Loucy (cell line): ENCODE results near the gene RET.

Source experiments
- H2AFZ ChIP-seq: fragments of 200-600 bp; sonication (generic); 2 replicates; pipeline ENCODE4 v1.6.0; 2016; ENCODE audit warnings: antibody characterized with exemption, mild to moderate bottlenecking, low read length, moderate library complexity
- H3F3A ChIP-seq: fragments of 200-600 bp; 2 replicates; pipeline ENCODE4 v1.6.0; 2016; ENCODE audit warnings: antibody characterized with exemption, low read depth, mild to moderate bottlenecking
- H3K27me3 ChIP-seq: fragments of 200-600 bp; sonication (generic); 2 replicates; pipeline ENCODE4 v1.6.1; 2014; ENCODE audit warnings: low read length, mild to moderate bottlenecking; ENCODE audit not compliant: insufficient read depth, poor library complexity, severe bottlenecking
- H3K36me3 ChIP-seq: fragments of 200-600 bp; sonication (generic); 2 replicates; pipeline ENCODE4 v1.6.1; 2016; ENCODE audit warnings: low read length; ENCODE audit not compliant: insufficient read depth
- H3K4me1 ChIP-seq: fragments of 200-600 bp; sonication (generic); 2 replicates; pipeline ENCODE4 v1.5.1; 2014; ENCODE audit warnings: low read length, mild to moderate bottlenecking; ENCODE audit not compliant: insufficient read depth, poor library complexity, severe bottlenecking
- H3K4me2 ChIP-seq: fragments of 200-600 bp; sonication (generic); 2 replicates; pipeline ENCODE4 v1.6.0; 2014; ENCODE audit warnings: antibody characterized with exemption, low read length, low read depth, mild to moderate bottlenecking; ENCODE audit not compliant: poor library complexity, severe bottlenecking
- H3K4me3 ChIP-seq: fragments of 200-600 bp; sonication (generic); 2 replicates; pipeline ENCODE4 v1.5.1; 2014; ENCODE audit warnings: low read length, mild to moderate bottlenecking, mixed read lengths; ENCODE audit not compliant: poor library complexity, severe bottlenecking
- H3K79me2 ChIP-seq: fragments of 200-600 bp; sonication (generic); 2 replicates; pipeline ENCODE4 v1.6.1; 2014; ENCODE audit warnings: low read length; ENCODE audit not compliant: insufficient read depth
- H3K9ac ChIP-seq: fragments of 200-600 bp; sonication (generic); 2 replicates; pipeline ENCODE4 v1.6.0; 2014; ENCODE audit warnings: mild to moderate bottlenecking, low read depth, low read length, moderate library complexity; ENCODE audit not compliant: poor library complexity, severe bottlenecking
- H3K9me2 ChIP-seq: fragments of 200-600 bp; sonication (generic); replicated peaks from 2 replicates; pipeline ENCODE4 v1.6.1; 2016; ENCODE audit warnings: low read depth, low read length, mixed read lengths
- H3K9me3 ChIP-seq: fragments of 200-600 bp; sonication (generic); 2 replicates; pipeline ENCODE4 v1.6.1; 2014; ENCODE audit warnings: mild to moderate bottlenecking, antibody characterized with exemption, low read length, low read depth; ENCODE audit not compliant: insufficient read depth
- H4K20me1 ChIP-seq: fragments of 200-600 bp; sonication (generic); 2 replicates; pipeline ENCODE4 v1.6.0; 2014; ENCODE audit warnings: antibody characterized with exemption, low read length, mild to moderate bottlenecking; ENCODE audit not compliant: insufficient read depth, poor library complexity, severe bottlenecking
- CTCF ChIP-seq: fragments of 200-600 bp; sonication (generic); conservative IDR thresholded peaks from 2 replicates; pipeline ENCODE4 v1.5.1; 2014; ENCODE audit warnings: mild to moderate bottlenecking, antibody characterized with exemption, low read length
- EZH2phosphoT487 ChIP-seq: fragments of 200-600 bp; IDR thresholded peaks from 2 replicates; pipeline ENCODE4 v1.6.1; 2018; ENCODE audit warnings: antibody characterized with exemption, mild to moderate bottlenecking, moderate library complexity, borderline replicate concordance

Gene RET

GRCh38 chr10:43135064-43135463 is 58.2 kb downstream of the RET start:
- no peaks in the 10 kb centered on the region for H3K27me3 ChIP-seq
- peaks cover 42% of the 10 kb centered on the region for H3K79me2 ChIP-seq
- no peaks in the 10 kb centered on the region for H3K36me3 ChIP-seq
- no peak overlapping the region for H2AFZ ChIP-seq
- peaks cover 54% of the 10 kb centered on the region for H3K4me1 ChIP-seq
- peaks cover 24% of the 10 kb centered on the region for H4K20me1 ChIP-seq
- no peak overlapping the region for H3K4me3 ChIP-seq
- H3K9ac ChIP-seq = no peak overlapping the region
- TF ChIP-seq CTCF (no peak), EZH2phosphoT487 (no peak)
- no peaks in the 10 kb centered on the region for H3K9me3 ChIP-seq
- no peak overlapping the region for H3K4me2 ChIP-seq
- no peaks in the 10 kb centered on the region for H3F3A ChIP-seq
- H3K9me2 ChIP-seq = no peaks in the 10 kb centered on the region

DNA sequence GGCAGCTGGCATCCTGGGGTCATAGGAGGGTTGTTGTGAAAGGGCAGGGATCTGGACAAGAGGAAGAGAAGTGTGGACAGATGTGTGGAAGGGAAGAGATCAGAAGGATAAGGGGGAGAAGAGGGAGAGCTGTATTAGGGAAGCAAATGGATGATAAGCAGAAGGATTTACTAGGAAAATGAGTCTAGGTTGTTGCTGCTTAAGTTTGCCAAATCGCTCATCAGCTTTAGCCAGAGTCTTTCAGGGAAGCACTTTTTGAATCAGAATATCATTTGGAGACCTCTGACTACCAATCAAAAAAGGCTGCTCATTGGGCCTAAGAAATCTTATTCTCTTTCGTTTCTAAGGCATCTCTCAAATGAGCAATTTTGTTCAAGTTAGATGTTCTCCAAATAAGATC is 58.8 kb downstream of the RET start:
- H3F3A ChIP-seq = no peaks in the 10 kb centered on the region
- peak overlapping the region; percentile 81 for H3K4me2 ChIP-seq
- peaks cover 48% of the 10 kb centered on the region for H3K79me2 ChIP-seq
- H3K9ac ChIP-seq = peak overlapping the region; percentile 96
- H3K9me3 ChIP-seq = no peaks in the 10 kb centered on the region
- H4K20me1 ChIP-seq = peaks cover 28% of the 10 kb centered on the region
- H2AFZ ChIP-seq = no peak overlapping the region
- TF ChIP-seq CTCF = no peak
- TF ChIP-seq EZH2phosphoT487 = no peak
- peaks cover 56% of the 10 kb centered on the region for H3K4me1 ChIP-seq
- no peaks in the 10 kb centered on the region for H3K36me3 ChIP-seq
- H3K9me2 ChIP-seq = no peaks in the 10 kb centered on the region
- H3K4me3 ChIP-seq = no peak overlapping the region
- no peaks in the 10 kb centered on the region for H3K27me3 ChIP-seq

DNA sequence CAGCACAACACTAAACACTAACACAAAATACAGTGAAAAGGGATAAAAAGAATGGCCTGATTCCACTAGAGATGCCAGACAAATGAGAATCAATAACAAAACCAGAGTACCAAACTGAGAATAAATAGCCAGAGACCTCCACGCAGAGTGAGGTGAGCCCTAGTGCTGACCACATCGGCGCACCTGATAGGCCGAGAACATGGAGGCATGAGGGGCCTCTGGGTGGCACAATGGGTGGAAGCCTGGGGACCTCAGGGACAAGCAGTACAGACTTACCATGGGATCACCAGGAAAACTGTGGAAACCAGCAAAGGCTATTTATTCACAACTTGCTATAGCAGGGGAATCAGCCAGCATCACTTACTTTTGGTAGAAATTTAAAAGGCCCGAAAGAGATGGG is 59.6 kb downstream of the RET start:
- H4K20me1 ChIP-seq = peaks cover 33% of the 10 kb centered on the region
- no peaks in the 10 kb centered on the region for H3K27me3 ChIP-seq
- H3K9ac ChIP-seq = peak overlapping the region; percentile 96
- H3K9me2 ChIP-seq = no peaks in the 10 kb centered on the region
- H3K79me2 ChIP-seq = peaks cover 56% of the 10 kb centered on the region
- H3K4me2 ChIP-seq = peak overlapping the region; percentile 81
- peak overlapping the region; percentile 83 for H3K4me3 ChIP-seq
- no peaks in the 10 kb centered on the region for H3F3A ChIP-seq
- TF ChIP-seq CTCF (no peak), EZH2phosphoT487 (no peak)
- H3K4me1 ChIP-seq = peaks cover 54% of the 10 kb centered on the region
- no peaks in the 10 kb centered on the region for H3K9me3 ChIP-seq
- no peak overlapping the region for H2AFZ ChIP-seq
- no peaks in the 10 kb centered on the region for H3K36me3 ChIP-seq
